HG03521 (cell line): Measurements from ENCODE around the gene TEDDM1.
"Not testable (repeated sequence)": the region's sequence is repeated elsewhere in the genome, so short reads cannot be mapped to it uniquely, and the experiment has no call there.

Experiments
- ATAC-seq: cut with Tn5 transposase; IDR thresholded peaks from one replicate; pipeline ENCODE4 v1.9.1; 2021; ENCODE audit warnings: mild to moderate bottlenecking, moderate library complexity; ENCODE audit not compliant: unreplicated experiment

TEDDM1 gene

GRCh38 chr1:182400567-182400966 is at the start of gene TEDDM1:
Gene TEDDM1 (minus strand): TSS chr1:182400667. CDS start chr1:182400485, 182 bp downstream.
- ATAC-seq = no peak

GRCh38 chr1:182450087-182450486 is 49.6 kb upstream of the TEDDM1 start, which contains the start of gene RGSL1:
Gene RGSL1 (plus strand): TSS chr1:182450146. CDS start chr1:182450166, 20 bp downstream.
- ATAC-seq = no peak

GRCh38 chr1:182447660-182448059 is 47.2 kb upstream of the TEDDM1 start:
- no peak for ATAC-seq

GRCh38 chr1:182447124-182447523 is 46.7 kb upstream of the TEDDM1 start:
- not testable (repeated sequence) for ATAC-seq

- no peak for ATAC-seq
These were observed 45.7 kb upstream of the TEDDM1 start for GRCh38 chr1:182446033-182446669.

- no peak for ATAC-seq
These were observed 44.0 kb upstream of the TEDDM1 start for GRCh38 chr1:182444497-182444896.

GRCh38 chr1:182442333-182442732 is 41.9 kb upstream of the TEDDM1 start:
- ATAC-seq = no peak

GRCh38 chr1:182441719-182442118 is 41.3 kb upstream of the TEDDM1 start:
- ATAC-seq = no peak

- no peak for ATAC-seq
These were observed 37.9 kb upstream of the TEDDM1 start for GRCh38 chr1:182438326-182438725.

- no peak for ATAC-seq
These were observed 33.1 kb upstream of the TEDDM1 start for GRCh38 chr1:182433580-182433979.

- ATAC-seq = no peak
These were observed 30.8 kb upstream of the TEDDM1 start for GRCh38 chr1:182431278-182431677.

- ATAC-seq = peak; percentile 43
These were observed 30.0 kb upstream of the TEDDM1 start for GRCh38 chr1:182430263-182431068.

GRCh38 chr1:182428043-182428442 is 27.6 kb upstream of the TEDDM1 start:
- ATAC-seq = no peak

- ATAC-seq = peak; percentile 59
These were observed 26.3 kb upstream of the TEDDM1 start for GRCh38 chr1:182426442-182427430.

GRCh38 chr1:182415789-182416188 is 15.3 kb upstream of the TEDDM1 start:
- no peak for ATAC-seq

- ATAC-seq = no peak
These were observed 13.5 kb upstream of the TEDDM1 start for GRCh38 chr1:182413969-182414368.

GRCh38 chr1:182413486-182413885 is 13.0 kb upstream of the TEDDM1 start:
- no peak for ATAC-seq

- no peak for ATAC-seq
These were observed 10.3 kb upstream of the TEDDM1 start for GRCh38 chr1:182410620-182411273.

GRCh38 chr1:182410138-182410537 is 9.7 kb upstream of the TEDDM1 start:
- ATAC-seq = no peak

GRCh38 chr1:182408435-182409075 is 8.1 kb upstream of the TEDDM1 start:
- ATAC-seq = no peak
